K562 (cell line): ENCODE measurements around the gene TTC9B. TPM values are rescaled to one million over a fixed set of nuclear protein-coding genes. Genes with fewer than 3 reads are reported as not detected.

ENCODE experiments used
- BCL6 ChIP-seq: fragments of 250-450 bp; sonication (Bioruptor Pico); IDR thresholded peaks from 2 replicates; pipeline ENCODE4 v1.4.0; 2020
- CBX8 ChIP-seq: fragments of 200-600 bp; sonication (generic); IDR thresholded peaks from 2 replicates; pipeline ENCODE4 v1.6.1; 2012; ENCODE audit warnings: borderline replicate concordance, mixed run types, low read depth, mild to moderate bottlenecking, moderate library complexity, mixed read lengths, low read length, control low read depth, inconsistent platforms; ENCODE audit not compliant: poor library complexity, severe bottlenecking; ENCODE audit errors: extremely low read depth
- DPF2 ChIP-seq: fragments of 450-650 bp; IDR thresholded peaks from 2 replicates; pipeline ENCODE4 v1.6.1; 2016
- ETS2 ChIP-seq: IDR thresholded peaks from 2 replicates; pipeline ENCODE4 v1.6.1; 2016; ENCODE audit warnings: borderline replicate concordance, missing genetic modification characterization, mild to moderate bottlenecking, moderate library complexity, missing compliant biosample characterization; ENCODE audit not compliant: poor library complexity, severe bottlenecking
- ETV1 ChIP-seq: fragments of 450-650 bp; conservative IDR thresholded peaks from 2 replicates; pipeline ENCODE4 v1.6.1; 2016; ENCODE audit warnings: missing genetic modification characterization, control low read depth, low read depth, missing compliant biosample characterization
- EZH2 ChIP-seq: IDR thresholded peaks from 2 replicates; pipeline ENCODE4 v1.6.1; 2012; ENCODE audit warnings: low read depth, mild to moderate bottlenecking, inconsistent platforms, low read length, borderline replicate concordance
- FOXK2 ChIP-seq, 2 experiments: fragments of 450-650 bp; IDR thresholded peaks in 1 of 2; conservative IDR thresholded peaks in 1 of 2; 2 replicates each; pipeline ENCODE4 v1.6.1; 2016; ENCODE audit warnings: low read depth in 2 of 2, mild to moderate bottlenecking in 1 of 2
- MYC ChIP-seq, 2 experiments: fragments of 250-450 bp in 1 of 2; sonication (Bioruptor Pico) in 1 of 2; IDR thresholded peaks; 2 replicates each; pipeline versions ENCODE4 v1.5.1 to v1.6.1; 2012 to 2021; ENCODE audit warnings: low read depth in 2 of 2, borderline replicate concordance in 1 of 2, improper control_type of control experiment in 1 of 2, low read length in 1 of 2, mild to moderate bottlenecking in 1 of 2, moderate library complexity in 1 of 2
- POLR2A ChIP-seq: fragments of 450-650 bp; conservative IDR thresholded peaks from 2 replicates; pipeline ENCODE4 v1.6.1; 2016
- RBM22 ChIP-seq: fragments of 200-400 bp; formaldehyde crosslinking; IDR thresholded peaks from 2 replicates; pipeline ENCODE4 v1.6.1; 2018; ENCODE audit warnings: low read length, low read depth; ENCODE audit not compliant: poor library complexity, severe bottlenecking
- RCOR1 ChIP-seq, 2 experiments: IDR thresholded peaks; 2 replicates each; pipeline ENCODE4 v1.6.1; 2012; ENCODE audit warnings: low read depth in 2 of 2, low read length in 2 of 2, borderline replicate concordance in 1 of 2, improper control_type of control experiment in 1 of 2
- SMAD3 ChIP-seq: fragments of 450-650 bp; formaldehyde crosslinking; conservative IDR thresholded peaks from 2 replicates; pipeline ENCODE4 v1.4.0; 2020; ENCODE audit warnings: mild to moderate bottlenecking
- SMC3 ChIP-seq: conservative IDR thresholded peaks from 2 replicates; pipeline ENCODE4 v1.6.1; 2011; ENCODE audit warnings: low read depth, low read length, improper control_type of control experiment; ENCODE audit not compliant: insufficient read depth
- STAT5B ChIP-seq: fragments of 250-450 bp; sonication (Bioruptor Pico); IDR thresholded peaks from 2 replicates; pipeline ENCODE4 v1.8.0; 2021; ENCODE audit warnings: mild to moderate bottlenecking, inconsistent platforms
- USF1 ChIP-seq: sonication (generic); formaldehyde crosslinking; IDR thresholded peaks from 2 replicates; pipeline ENCODE4 v1.9.0; 2022; ENCODE audit warnings: mild to moderate bottlenecking, missing genetic modification reagents
- ZBTB7A ChIP-seq: IDR thresholded peaks from 2 replicates; pipeline ENCODE4 v1.6.1; 2011; ENCODE audit warnings: low read depth, mild to moderate bottlenecking, low read length, moderate library complexity, borderline replicate concordance; ENCODE audit not compliant: control insufficient read depth
- ZFP36 ChIP-seq: fragments of 150-350 bp; IDR thresholded peaks from 2 replicates; pipeline ENCODE4 v1.6.1; 2018; ENCODE audit warnings: low read length, low read depth; ENCODE audit not compliant: partially characterized antibody
- ZNF133 ChIP-seq: fragments of 250-450 bp; sonication (Bioruptor Pico); IDR thresholded peaks from 2 replicates; pipeline ENCODE4 v1.4.0; 2020; ENCODE audit warnings: mild to moderate bottlenecking
- ZNF445 ChIP-seq: fragments of 250-450 bp; sonication (Bioruptor Pico); IDR thresholded peaks from 2 replicates; pipeline ENCODE4 v1.4.0; 2020; ENCODE audit warnings: low read depth, mild to moderate bottlenecking, moderate library complexity
- ZNF695 ChIP-seq: fragments of 450-650 bp; formaldehyde crosslinking; IDR thresholded peaks from 2 replicates; pipeline ENCODE4 v1.4.0; 2020; ENCODE audit warnings: mild to moderate bottlenecking, moderate library complexity
- ZNF740 ChIP-seq, 3 experiments: fragments of 200-800 bp in 1 of 3; sonication (Bioruptor generic) in 1 of 3; sonication (generic) in 1 of 3; formaldehyde crosslinking in 1 of 3; IDR thresholded peaks; 2 replicates each; pipeline versions ENCODE4 v1.6.1 to v1.8.0; 2016 to 2022; ENCODE audit warnings: mild to moderate bottlenecking in 2 of 3, missing compliant biosample characterization in 2 of 3, missing genetic modification characterization in 2 of 3, missing genetic modification reagents in 1 of 3
- polyA plus RNA-seq, 8 experiments: library from polyadenylated mRNA; depleted of rRNA in 4 of 8; stranded (reverse) in 5 of 8; unstranded in 3 of 8; fragments of >200 nt; fragmentation: Nextera tagmentation in 2 of 8; fragmentation: Illumina TruSeq in 1 of 8; extraction: Ambion mirVana in 2 of 8; extraction: Trizol in 1 of 8; gene quantifications; 2 replicates each; pipeline versions ENCODE4 v1.2.1 to v1.2.3, GENCODE V29; 2011 to 2014; ENCODE audit warnings: inconsistent platforms in 1 of 8, missing spikeins in 1 of 8
- total RNA-seq, 7 experiments: library from RNA; depleted of rRNA in 6 of 7; stranded (reverse); fragments of >200 nt in 6 of 7; fragmentation: Illumina TruSeq in 2 of 7; extraction: Trizol in 2 of 7; gene quantifications; 2 replicates each; pipeline versions ENCODE4 v1.2.1 to v1.2.3, GENCODE V29; 2011 to 2021; ENCODE audit warnings: low replicate concordance in 1 of 7
- TF ChIP-seq, protein P1 (sequence below): fragments of 250-450 bp; sonication (Bioruptor Pico); IDR thresholded peaks from 2 replicates; pipeline ENCODE4 v1.5.0; 2022; ENCODE audit warnings: mild to moderate bottlenecking

Gene TTC9B
- total and polyA plus RNA-seq, 9 of the 15 experiments (the other 6 are each of a cell fraction or from before 2014, with no cell fraction given): 0.06 to 0.14 TPM; not detected in 7

GRCh38 chr19:40232479-40232878 lies 14.3 kb upstream of the TTC9B start (continued):
- TF ChIP-seq MYC (IDR thresholded peaks at IDR 0.05; ENCODE audit: low read depth, low read length) (peak; percentile 39; the same call in 1 of the 2 replicates), MYC (CRISPR knock-in tag; IDR thresholded peaks at IDR 0.05; ENCODE audit: borderline replicate concordance, low read depth) (no peak), DPF2 (peak; percentile 26; the same call in 1 of the 2 replicates), ZNF695 (CRISPR knock-in tag) (no peak), CBX8 (no peak), RBM22 (peak; percentile 79), ZNF133 (no peak), USF1 (CRISPR knock-in tag) (peak; percentile 31; the same call in 1 of the 2 replicates), RCOR1 (IDR thresholded peaks at IDR 0.05; ENCODE audit: borderline replicate concordance in 1 of 2, low read depth in 2 of 2, low read length in 2 of 2) (0 out of 4 replicates have a peak, but pooled peaks of 1 of the 2 experiments have one; percentile 27), ETS2 (tag) (no peak), SMAD3 (CRISPR knock-in tag) (no peak), ZNF740 (CRISPR knock-in tag; IDR thresholded peaks at IDR 0.05) (0 out of 2 replicates have a peak, but pooled peaks have one; percentile 24), ZNF740 (tag; IDR thresholded peaks at IDR 0.05) (no peak), ZFP36 (no peak), SMC3 (no peak), ETV1 (tag) (peak; percentile 51; the same call in 1 of the 2 replicates), FOXK2 (conservative IDR thresholded peaks at IDR 0.05 in 1 of 2, IDR thresholded peaks at IDR 0.05 in 1 of 2; ENCODE audit: low read depth in 2 of 2) (0 out of 4 replicates have a peak, but pooled peaks of 1 of the 2 experiments have one; percentile 27), POLR2A (0 out of 2 replicates have a peak, but pooled peaks have one; percentile 10), BCL6 (CRISPR knock-in tag) (no peak), ZNF445 (CRISPR knock-in tag) (no peak), EZH2 (no peak), ZBTB7A (0 out of 2 replicates have a peak, but pooled peaks have one; percentile 8), STAT5B (CRISPR knock-in tag) (no peak)
- TF ChIP-seq, protein P1, sequence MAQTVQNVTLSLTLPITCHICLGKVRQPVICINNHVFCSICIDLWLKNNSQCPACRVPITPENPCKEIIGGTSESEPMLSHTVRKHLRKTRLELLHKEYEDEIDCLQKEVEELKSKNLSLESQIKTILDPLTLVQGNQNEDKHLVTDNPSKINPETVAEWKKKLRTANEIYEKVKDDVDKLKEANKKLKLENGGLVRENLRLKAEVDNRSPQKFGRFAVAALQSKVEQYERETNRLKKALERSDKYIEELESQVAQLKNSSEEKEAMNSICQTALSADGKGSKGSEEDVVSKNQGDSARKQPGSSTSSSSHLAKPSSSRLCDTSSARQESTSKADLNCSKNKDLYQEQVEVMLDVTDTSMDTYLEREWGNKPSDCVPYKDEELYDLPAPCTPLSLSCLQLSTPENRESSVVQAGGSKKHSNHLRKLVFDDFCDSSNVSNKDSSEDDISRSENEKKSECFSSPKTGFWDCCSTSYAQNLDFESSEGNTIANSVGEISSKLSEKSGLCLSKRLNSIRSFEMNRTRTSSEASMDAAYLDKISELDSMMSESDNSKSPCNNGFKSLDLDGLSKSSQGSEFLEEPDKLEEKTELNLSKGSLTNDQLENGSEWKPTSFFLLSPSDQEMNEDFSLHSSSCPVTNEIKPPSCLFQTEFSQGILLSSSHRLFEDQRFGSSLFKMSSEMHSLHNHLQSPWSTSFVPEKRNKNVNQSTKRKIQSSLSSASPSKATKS (CRISPR knock-in tag): no peak
